SK-N-SH (cell line): ENCODE measurements around the gene KIF20B. TPM values are rescaled to one million over a fixed set of nuclear protein-coding genes. Genes with fewer than 3 reads are reported as not detected.
"Not testable (repeated sequence)": the region's sequence is repeated elsewhere in the genome, so short reads cannot be mapped to it uniquely, and the experiment has no call there.

Source experiments
- CTCF ChIA-PET: fragments of 300-600, 350-600 bp; formaldehyde crosslinking; extraction: SDS; loops from one replicate; lab custom pipeline; 2021; lab: Yijun Ruan, JAX
- POLR2A ChIA-PET: fragments of 350-600 bp; sonication (Branson Sonifier 250); formaldehyde crosslinking; extraction: SDS; loops from one replicate; lab custom pipeline; 2020; ENCODE audit warnings: antibody characterized with exemption, inconsistent platforms; lab: Yijun Ruan, JAX
- DNase-seq: peaks from one replicate; pipeline ENCODE4 v3.0.0; 2012
- H2AFZ ChIP-seq: fragments of 200-600 bp; sonication (generic); 2 replicates; pipeline ENCODE4 v1.8.1; 2016; ENCODE audit warnings: antibody characterized with exemption, mild to moderate bottlenecking, low read depth
- H3F3A ChIP-seq: fragments of 200-600 bp; sonication (generic); replicated peaks from 2 replicates; pipeline ENCODE3; 2016; ENCODE audit warnings: antibody characterized with exemption, mild to moderate bottlenecking; ENCODE audit not compliant: insufficient read depth
- H3K27ac ChIP-seq, 2 experiments: fragments of 200-500 bp in 1 of 2; fragments of 200-600 bp in 1 of 2; sonication (Bioruptor generic) in 1 of 2; sonication (generic), shearing (Covaris generic) in 1 of 2; 2 replicates each; pipeline versions ENCODE4 v1.5.1 to v1.6.1; 2014 to 2016; ENCODE audit warnings: low read depth in 2 of 2, inconsistent platforms in 1 of 2, low read length in 1 of 2, mild to moderate bottlenecking in 1 of 2, mixed read lengths in 1 of 2
- H3K27me3 ChIP-seq: fragments of 200-600 bp; sonication (generic), shearing (Covaris generic); 2 replicates; pipeline ENCODE4 v1.6.1; 2016; ENCODE audit warnings: mixed run types; ENCODE audit not compliant: insufficient read depth
- H3K36me3 ChIP-seq, 2 experiments: fragments of 200-500 bp in 1 of 2; fragments of 200-600 bp in 1 of 2; sonication (Bioruptor generic) in 1 of 2; sonication (generic) in 1 of 2; replicated peaks in 1 of 2; 2 replicates each; pipeline versions ENCODE3 to v1.5.1; 2014 to 2016; ENCODE audit warnings: low read length in 1 of 2, mild to moderate bottlenecking in 1 of 2; ENCODE audit not compliant: insufficient read depth in 2 of 2, control insufficient read depth in 1 of 2
- H3K4me1 ChIP-seq, 2 experiments: fragments of 200-500 bp in 1 of 2; fragments of 200-600 bp in 1 of 2; sonication (Bioruptor generic) in 1 of 2; sonication (generic), shearing (Covaris generic) in 1 of 2; 2 replicates each; pipeline versions ENCODE4 v1.5.1 to v1.6.1; 2014 to 2016; ENCODE audit warnings: low read depth in 1 of 2, low read length in 1 of 2, mixed run types in 1 of 2; ENCODE audit not compliant: insufficient read depth in 2 of 2, control insufficient read depth in 1 of 2
- H3K4me2 ChIP-seq: fragments of 200-600 bp; sonication (generic), shearing (Covaris generic); 2 replicates; pipeline ENCODE4 v1.6.1; 2017; ENCODE audit warnings: mixed run types
- H3K4me3 ChIP-seq, 2 experiments: fragments of 200-500 bp in 1 of 2; fragments of 200-600 bp in 1 of 2; sonication (Bioruptor generic) in 1 of 2; sonication (generic), shearing (Covaris generic) in 1 of 2; 2 replicates each; pipeline versions ENCODE4 v1.5.1 to v1.8.1; 2014 to 2016; ENCODE audit warnings: low read depth in 2 of 2, inconsistent platforms in 1 of 2, low read length in 1 of 2, mild to moderate bottlenecking in 1 of 2, mixed read lengths in 1 of 2, moderate library complexity in 1 of 2
- H3K79me2 ChIP-seq: fragments of 200-600 bp; sonication (generic); 2 replicates; pipeline ENCODE4 v1.8.1; 2017; ENCODE audit warnings: mild to moderate bottlenecking; ENCODE audit not compliant: insufficient read depth
- H3K9ac ChIP-seq: fragments of 200-600 bp; sonication (generic); 2 replicates; pipeline ENCODE4 v1.6.1; 2017; ENCODE audit warnings: mixed run types
- H3K9me2 ChIP-seq: fragments of 200-600 bp; sonication (generic); 2 replicates; pipeline ENCODE4 v1.6.1; 2017; ENCODE audit warnings: mixed run types
- H3K9me3 ChIP-seq: fragments of 200-600 bp; sonication (generic); 2 replicates; pipeline ENCODE4 v1.6.1; 2017; ENCODE audit warnings: mixed run types, mild to moderate bottlenecking, moderate library complexity
- H4K20me1 ChIP-seq: fragments of 200-600 bp; sonication (generic); 2 replicates; pipeline ENCODE4 v1.6.1; 2017; ENCODE audit warnings: mild to moderate bottlenecking, mixed run types; ENCODE audit not compliant: insufficient read depth
- CHD2 ChIP-seq: fragments of 150-350 bp; IDR thresholded peaks from 2 replicates; pipeline ENCODE4 v1.6.1; 2018; ENCODE audit warnings: low read length; ENCODE audit not compliant: partially characterized antibody
- ELF1 ChIP-seq: IDR thresholded peaks from 2 replicates; pipeline ENCODE4 v1.4.0; 2012
- FOXJ3 ChIP-seq: sonication (generic); formaldehyde crosslinking; IDR thresholded peaks from 2 replicates; pipeline ENCODE4 v1.5.1; 2020; ENCODE audit warnings: mild to moderate bottlenecking, missing genetic modification reagents
- GABPA ChIP-seq: IDR thresholded peaks from 2 replicates; pipeline ENCODE4 v1.4.0; 2012; ENCODE audit warnings: low read depth, mild to moderate bottlenecking
- GATA2 ChIP-seq: sonication (generic); formaldehyde crosslinking; IDR thresholded peaks from 2 replicates; pipeline ENCODE4 v1.5.0; 2020; ENCODE audit warnings: mild to moderate bottlenecking, missing genetic modification reagents
- NFIC ChIP-seq: IDR thresholded peaks from 2 replicates; pipeline ENCODE4 v1.4.0; 2012; ENCODE audit warnings: borderline replicate concordance
- NRF1 ChIP-seq: IDR thresholded peaks from 2 replicates; pipeline ENCODE4 v1.6.1; 2012; ENCODE audit warnings: low read depth, mild to moderate bottlenecking, low read length
- PBX3 ChIP-seq: IDR thresholded peaks from 2 replicates; pipeline ENCODE4; 2012
- TCF12 ChIP-seq: IDR thresholded peaks from 2 replicates; pipeline ENCODE4 v1.4.0; 2012
- USF1 ChIP-seq: IDR thresholded peaks from 2 replicates; pipeline ENCODE4 v1.4.0; 2012; ENCODE audit warnings: low read depth, borderline replicate concordance
- WGBS: methylation state at CpG from one replicate; pipeline ENCODE4 v1.1.6; 2017; ENCODE audit warnings: low lambda C conversion rate; 5-methylcytosine and 5-hydroxymethylcytosine counted together
- polyA plus RNA-seq, 3 experiments: library from polyadenylated mRNA; depleted of rRNA; stranded (reverse); fragments of >200 nt; gene quantifications; 2 replicates each; pipeline ENCODE4 v1.2.3, GENCODE V29; 2012

KIF20B gene
- polyA plus RNA-seq, 1 of the 3 experiments (the other 2 are of a cell fraction): 1.5 TPM

- DNase-seq: no peak
- Histone ChIP-seq H2AFZ (no peak overlapping the region), H3K79me2 (no peaks in the 10 kb centered on the region)
Measured at GRCh38 chr10:89755374-89755773, 54.0 kb downstream of the KIF20B start.

GRCh38 chr10:89759531-89759930 is 58.1 kb downstream of the KIF20B start:
- TF ChIP-seq USF1: no peak
- no peak for TF ChIP-seq GATA2 (CRISPR knock-in tag)
- no peak for TF ChIP-seq CHD2
- no peak for TF ChIP-seq TCF12
- no peak for TF ChIP-seq PBX3
- no peak for TF ChIP-seq FOXJ3 (CRISPR knock-in tag)
- no peak for TF ChIP-seq ELF1
- no peak for DNase-seq
- peaks cover 36 to 57% of the 10 kb centered on the region in 2 experiments for H3K36me3 ChIP-seq
- no peaks in the 10 kb centered on the region for H3K9me2 ChIP-seq
- no peaks in the 10 kb centered on the region for H3K27me3 ChIP-seq
- CTCF ChIA-PET: no interaction called here
- H3K4me1 ChIP-seq: no peaks in the 10 kb centered on the region; a peak in 1 of 4 replicates
- no peak overlapping the region for H3K4me3 ChIP-seq
- WGBS: 100% methylated on average over 1 of the region's 1 CpG
- H3K9ac ChIP-seq: no peak overlapping the region
- POLR2A ChIA-PET: no interaction called here
- H3K79me2 ChIP-seq: no peaks in the 10 kb centered on the region
- no peak overlapping the region for H2AFZ ChIP-seq
- no peaks in the 10 kb centered on the region for H4K20me1 ChIP-seq
- no peak overlapping the region for H3K27ac ChIP-seq
- no peaks in the 10 kb centered on the region for H3F3A ChIP-seq
- no peaks in the 10 kb centered on the region for H3K9me3 ChIP-seq
- H3K4me2 ChIP-seq: no peak overlapping the region

More at GRCh38 chr10:89755374-89755773, 54.0 kb downstream of the KIF20B start:
- TF ChIP-seq NRF1 (no peak), GABPA (no peak), NFIC (no peak)
- Histone ChIP-seq H3K27me3 (no peaks in the 10 kb centered on the region), H3F3A (no peaks in the 10 kb centered on the region), H3K9me3 (no peaks in the 10 kb centered on the region), H3K9me2 (no peaks in the 10 kb centered on the region), H3K9ac (no peak overlapping the region), H3K27ac (no peak overlapping the region), H4K20me1 (no peaks in the 10 kb centered on the region), H3K4me2 (no peak overlapping the region), H3K36me3 (peaks cover 36 to 55% of the 10 kb centered on the region in 2 experiments), H3K4me3 (no peak overlapping the region), H3K4me1 (no peaks in the 10 kb centered on the region; a peak in 1 of 4 replicates)
- ChIA-PET CTCF (no interaction called here), POLR2A (no interaction called here)
- WGBS: 93% methylated on average over 2 of the region's 2 CpGs

- H3K79me2 ChIP-seq, H3K9me3 ChIP-seq, H4K20me1 ChIP-seq, H3K27ac ChIP-seq, H3K9me2 ChIP-seq, H3K27me3 ChIP-seq, H3K4me3 ChIP-seq, H3K4me1 ChIP-seq, H3F3A ChIP-seq, H2AFZ ChIP-seq, H3K9ac ChIP-seq, DNase-seq, H3K4me2 ChIP-seq, POLR2A ChIA-PET: not testable (repeated sequence)
- CTCF ChIA-PET: interaction anchor here (0.6 kb wide), 1 partner anchor 18 kb away, joined by 3 read pairs; no protein-coding TSS in a partner anchor
- 92% methylated on average over 1 of the region's 1 CpG for WGBS
- H3K36me3 ChIP-seq: peaks cover 38 to 49% of the 10 kb centered on the region in 2 experiments
Measured at GRCh38 chr10:89763671-89764070, 62.3 kb downstream of the KIF20B start.
